ENCODE data around the gene KLF12.

Gene KLF12

DNA sequence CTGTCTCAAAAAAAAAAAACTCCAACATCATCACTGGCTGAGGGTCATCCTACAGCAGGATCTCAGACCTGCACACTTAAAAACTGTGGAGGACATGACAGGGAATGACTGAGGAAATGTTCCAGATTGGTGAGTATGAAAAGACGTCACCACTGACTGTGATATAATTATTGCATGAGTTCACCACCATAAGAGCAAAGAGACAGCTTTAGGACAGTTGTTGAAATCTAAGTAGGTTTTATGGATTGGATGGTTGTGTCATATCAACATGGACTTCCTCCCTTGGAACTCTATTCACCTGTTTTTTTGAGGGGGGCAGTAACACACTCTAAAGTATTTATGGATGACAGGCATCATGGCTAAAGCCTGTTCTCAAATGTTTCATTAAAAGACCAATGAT is 31.5 kb downstream of the KLF12 start:
- DNase-seq (ENCODE audit: low read depth): no peak

DNA sequence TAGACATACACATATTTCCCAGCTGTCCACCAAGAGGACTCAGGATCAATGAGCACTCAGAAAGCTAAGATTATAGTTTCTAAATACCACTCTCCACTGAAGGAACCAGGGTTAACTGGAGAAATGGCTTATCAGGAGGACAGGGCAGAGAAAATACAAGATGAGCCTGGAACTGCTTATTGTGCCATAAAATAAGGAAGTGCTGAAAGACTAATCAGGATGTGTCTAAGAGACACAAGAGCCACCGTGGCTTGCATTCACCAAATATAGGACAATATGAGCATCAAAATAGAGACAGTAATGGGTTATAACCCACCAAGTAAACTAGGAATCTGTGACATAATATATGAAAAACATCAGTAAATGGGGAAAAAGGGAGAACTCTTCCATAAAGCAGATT is 32.8 kb downstream of the KLF12 start:
- no peak for DNase-seq (ENCODE audit: low read depth)

DNA sequence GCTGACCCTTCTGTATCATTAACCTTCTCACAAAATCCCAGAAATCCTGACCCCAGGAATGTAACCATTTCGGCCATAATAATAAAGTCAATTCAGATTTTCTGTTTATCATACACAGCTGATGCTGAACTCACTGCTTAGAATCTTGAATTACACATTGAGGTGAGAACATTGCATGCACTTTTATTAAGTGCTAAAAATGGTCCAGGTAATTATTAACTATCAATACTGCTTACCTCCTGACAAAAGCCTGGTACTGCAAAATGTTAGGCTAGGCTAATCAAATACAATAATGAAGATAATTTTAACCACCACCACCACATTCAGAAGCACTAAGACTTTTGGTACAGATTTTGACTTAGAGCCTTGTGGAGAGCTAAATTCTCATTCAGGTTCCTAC is 36.1 kb downstream of the KLF12 start:
- no peak for DNase-seq (ENCODE audit: low read depth)

DNA sequence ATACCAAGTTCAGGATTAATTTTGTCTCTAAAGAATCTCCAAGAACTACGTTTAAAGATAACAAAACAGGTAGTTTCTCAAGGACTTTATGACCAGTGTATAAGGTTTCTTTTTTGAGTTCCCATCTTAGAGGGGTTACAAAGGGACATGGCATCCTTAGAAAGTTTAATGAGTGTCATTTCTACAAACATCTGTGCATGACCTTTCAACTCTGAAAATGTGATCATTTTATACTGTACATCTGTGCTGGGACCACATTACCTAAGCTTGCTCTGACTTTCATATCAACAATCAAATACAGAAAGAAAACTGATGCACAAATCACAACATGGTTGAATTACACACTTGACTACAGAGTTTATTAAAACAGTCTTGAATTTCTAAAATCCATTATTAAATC is 37.1 kb downstream of the KLF12 start:
- no peak for DNase-seq (ENCODE audit: low read depth)

DNA sequence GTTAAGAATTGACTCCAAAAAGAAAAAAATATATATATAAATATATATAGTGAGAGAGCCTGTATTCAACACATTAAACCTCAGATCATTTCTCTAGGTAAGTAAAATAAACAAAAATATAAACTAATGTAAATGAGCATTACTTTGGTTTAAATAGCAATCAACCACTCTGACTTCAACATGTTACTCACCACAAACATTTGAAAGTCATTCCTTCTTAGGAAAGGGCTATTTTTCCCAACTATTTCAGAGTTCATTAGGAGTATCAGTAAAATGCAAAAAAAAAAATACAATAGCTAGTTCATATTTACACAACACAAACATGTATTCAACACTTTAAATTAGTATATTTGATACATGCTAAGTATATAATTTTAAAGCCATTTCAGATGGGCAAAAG is 40.5 kb downstream of the KLF12 start:
- no peak for DNase-seq (ENCODE audit: low read depth)

DNA sequence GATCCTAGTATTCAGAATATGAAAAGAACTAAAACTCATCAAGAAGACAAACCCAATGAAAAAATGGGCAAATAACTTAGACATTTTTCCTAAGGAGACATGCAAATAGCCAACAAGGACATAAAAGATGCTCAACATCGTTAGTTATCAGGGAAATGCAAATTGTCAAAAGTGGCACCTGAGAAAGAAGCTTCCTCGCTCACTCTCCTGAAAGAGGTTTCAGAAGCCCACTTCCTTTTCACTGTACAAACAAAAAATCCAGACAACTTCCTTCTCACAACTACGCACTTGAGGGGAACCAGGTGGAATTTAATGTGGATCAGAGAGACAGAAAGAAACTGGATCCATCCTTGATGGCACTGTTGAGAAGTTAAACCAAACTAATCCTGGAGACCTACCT is 41.5 kb downstream of the KLF12 start:
- DNase-seq (ENCODE audit: low read depth): no peak

DNA sequence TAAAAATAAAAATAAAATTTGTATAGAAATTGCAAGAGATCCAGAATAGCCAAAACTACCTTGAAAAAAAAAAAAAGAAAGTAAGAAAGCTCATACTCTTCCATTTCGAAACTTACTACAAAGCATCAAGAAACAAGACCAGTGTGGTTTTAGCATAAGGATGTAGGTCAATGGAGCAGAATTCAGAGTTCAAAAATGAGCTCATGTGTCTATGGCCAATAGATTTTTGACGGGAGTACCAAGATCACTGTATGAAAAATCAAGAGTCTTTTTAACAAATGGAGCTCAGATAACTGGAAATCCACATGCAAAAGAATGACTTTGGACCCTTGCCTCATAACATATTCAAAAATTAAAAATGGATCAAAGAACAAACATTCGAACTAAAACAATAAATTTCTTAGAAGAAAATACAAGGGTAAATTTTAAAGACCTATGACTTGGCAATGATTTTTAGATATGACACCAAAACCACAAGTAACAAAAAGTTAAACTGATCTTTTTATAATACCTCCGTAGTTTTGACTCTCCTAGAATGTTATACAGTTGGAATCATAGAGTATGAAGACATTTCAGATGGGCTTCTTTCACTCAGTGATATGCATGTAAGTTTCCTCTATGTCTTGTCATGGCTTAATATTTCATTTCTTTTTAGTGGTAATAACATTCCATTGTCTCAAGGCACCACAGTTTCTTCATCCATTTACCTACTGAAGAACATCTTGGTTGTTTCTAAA is 43.2 kb downstream of the KLF12 start:
- no peak for DNase-seq (ENCODE audit: low read depth)

DNA sequence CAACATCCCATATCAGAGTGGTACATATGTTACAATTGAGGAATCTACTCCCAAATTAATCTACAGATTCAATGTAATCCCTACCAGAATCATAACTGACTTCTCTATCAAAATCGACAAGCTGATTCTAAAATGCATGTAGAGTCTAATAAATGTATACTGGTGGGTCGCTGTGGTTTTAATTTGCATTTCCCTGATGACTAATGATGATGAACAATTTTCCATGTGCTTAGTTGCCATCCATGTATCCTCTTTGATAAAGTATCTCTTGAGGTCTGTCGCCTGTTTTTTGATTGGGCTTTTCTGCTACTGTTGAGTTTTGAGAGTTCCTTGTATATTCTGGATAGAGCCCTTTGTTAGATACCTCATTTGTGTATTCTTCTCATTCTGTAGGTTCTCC is 43.8 kb downstream of the KLF12 start:
- DNase-seq (ENCODE audit: low read depth): no peak

DNA sequence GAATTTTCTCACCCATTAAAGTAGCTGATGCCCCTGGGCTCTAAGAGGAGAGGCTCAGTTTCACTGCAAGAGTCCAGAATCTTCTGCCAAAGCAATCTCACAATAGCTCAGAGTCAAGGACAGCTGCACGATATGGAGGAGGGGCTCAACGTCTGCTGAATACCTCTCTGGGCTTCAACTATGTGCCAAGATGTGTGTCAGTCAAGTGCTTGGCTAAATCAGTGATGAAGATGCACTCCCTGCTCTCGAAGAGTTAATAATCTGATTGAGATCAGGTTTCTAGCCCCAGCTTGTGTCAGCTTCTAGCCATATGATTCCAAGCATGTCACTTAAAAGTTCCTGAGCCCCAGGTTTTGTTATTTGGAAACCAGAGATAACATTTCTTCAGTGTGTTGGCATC is 46.8 kb downstream of the KLF12 start:
- DNase-seq (ENCODE audit: low read depth): no peak

Data from HS-27A (cell line).